Measurements from ENCODE around the gene CIB1. TPM values are rescaled to one million over a fixed set of nuclear protein-coding genes. Genes with fewer than 3 reads are reported as not detected.
A peak's percentile ranks its signal among the peaks of the same experiment; 100 is the strongest.

CIB1 gene
- total RNA-seq, 2 donors from 2014 or later, result 212 to 216 TPM

GRCh38 chr15:90234096-90234988 lies 601 bp upstream of the CIB1 start, which contains the start of gene GDPGP1:
Gene GDPGP1 (plus strand): TSS chr15:90234209. CDS start chr15:90240909, 6,700 bp downstream.
- peaks cover 15% of the 10 kb centered on the region for H3K4me1 ChIP-seq
- TF ChIP-seq, protein P1, sequence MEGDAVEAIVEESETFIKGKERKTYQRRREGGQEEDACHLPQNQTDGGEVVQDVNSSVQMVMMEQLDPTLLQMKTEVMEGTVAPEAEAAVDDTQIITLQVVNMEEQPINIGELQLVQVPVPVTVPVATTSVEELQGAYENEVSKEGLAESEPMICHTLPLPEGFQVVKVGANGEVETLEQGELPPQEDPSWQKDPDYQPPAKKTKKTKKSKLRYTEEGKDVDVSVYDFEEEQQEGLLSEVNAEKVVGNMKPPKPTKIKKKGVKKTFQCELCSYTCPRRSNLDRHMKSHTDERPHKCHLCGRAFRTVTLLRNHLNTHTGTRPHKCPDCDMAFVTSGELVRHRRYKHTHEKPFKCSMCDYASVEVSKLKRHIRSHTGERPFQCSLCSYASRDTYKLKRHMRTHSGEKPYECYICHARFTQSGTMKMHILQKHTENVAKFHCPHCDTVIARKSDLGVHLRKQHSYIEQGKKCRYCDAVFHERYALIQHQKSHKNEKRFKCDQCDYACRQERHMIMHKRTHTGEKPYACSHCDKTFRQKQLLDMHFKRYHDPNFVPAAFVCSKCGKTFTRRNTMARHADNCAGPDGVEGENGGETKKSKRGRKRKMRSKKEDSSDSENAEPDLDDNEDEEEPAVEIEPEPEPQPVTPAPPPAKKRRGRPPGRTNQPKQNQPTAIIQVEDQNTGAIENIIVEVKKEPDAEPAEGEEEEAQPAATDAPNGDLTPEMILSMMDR (IDR thresholded peaks at IDR 0.05), result no peak
- DNase-seq, result no peak
- no peaks in the 10 kb centered on the region for H3K36me3 ChIP-seq
- intact Hi-C loops (cut with DNase I), result no loop called here
- peak within 1 kb of the TSS; percentile 97 to 98 for H3K9ac ChIP-seq (ENCODE audit: low read depth in 2 of 2, low read length in 2 of 2)
- peak within 1 kb of the TSS; percentile 84 for H3K4me3 ChIP-seq
- H3K9me3 ChIP-seq, result no peaks in the 10 kb centered on the region
- H3K27me3 ChIP-seq, result no peaks in the 10 kb centered on the region
- peak within 1 kb of the TSS; percentile 99 for H3K27ac ChIP-seq

GRCh38 chr15:90232941-90233386 lies 777 bp downstream of the CIB1 start:
- no peak for DNase-seq
- Histone ChIP-seq H3K4me3 (peak overlapping the region; percentile 84), H3K27ac (peak overlapping the region; percentile 99), H3K27me3 (no peaks in the 10 kb centered on the region), H3K9ac (ENCODE audit: low read depth in 2 of 2, low read length in 2 of 2) (peak overlapping the region; percentile 97 to 98), H3K36me3 (peaks cover 11% of the 10 kb centered on the region), H3K4me1 (peaks cover 15% of the 10 kb centered on the region), H3K9me3 (no peaks in the 10 kb centered on the region)
- intact Hi-C loops (cut with DNase I), result no loop called here
- TF ChIP-seq, protein P1 (IDR thresholded peaks at IDR 0.05), result no peak

DNA sequence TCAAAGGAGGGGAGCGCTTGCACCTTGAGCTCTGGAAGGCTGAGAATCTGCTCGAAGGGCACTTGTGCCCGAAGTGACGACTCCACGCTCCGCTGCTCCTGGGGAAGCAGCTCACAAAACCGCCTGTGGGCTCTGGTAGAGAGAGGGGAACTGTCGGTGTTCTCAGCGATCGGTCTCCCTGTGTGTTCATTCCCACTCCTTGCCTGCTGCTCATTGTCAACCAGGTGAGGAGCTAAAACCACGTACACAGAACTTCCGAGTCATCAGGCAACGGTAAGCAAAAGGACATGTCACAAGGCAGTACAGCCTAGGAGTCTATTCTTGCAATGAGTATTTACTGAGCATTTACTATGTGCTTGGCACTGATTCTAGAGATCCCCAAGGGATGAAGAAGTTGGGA lies 1.5 kb downstream of the CIB1 start:
- Histone ChIP-seq H3K4me1 (peaks cover 15% of the 10 kb centered on the region), H3K4me3 (peak overlapping the region; percentile 84)

DNA sequence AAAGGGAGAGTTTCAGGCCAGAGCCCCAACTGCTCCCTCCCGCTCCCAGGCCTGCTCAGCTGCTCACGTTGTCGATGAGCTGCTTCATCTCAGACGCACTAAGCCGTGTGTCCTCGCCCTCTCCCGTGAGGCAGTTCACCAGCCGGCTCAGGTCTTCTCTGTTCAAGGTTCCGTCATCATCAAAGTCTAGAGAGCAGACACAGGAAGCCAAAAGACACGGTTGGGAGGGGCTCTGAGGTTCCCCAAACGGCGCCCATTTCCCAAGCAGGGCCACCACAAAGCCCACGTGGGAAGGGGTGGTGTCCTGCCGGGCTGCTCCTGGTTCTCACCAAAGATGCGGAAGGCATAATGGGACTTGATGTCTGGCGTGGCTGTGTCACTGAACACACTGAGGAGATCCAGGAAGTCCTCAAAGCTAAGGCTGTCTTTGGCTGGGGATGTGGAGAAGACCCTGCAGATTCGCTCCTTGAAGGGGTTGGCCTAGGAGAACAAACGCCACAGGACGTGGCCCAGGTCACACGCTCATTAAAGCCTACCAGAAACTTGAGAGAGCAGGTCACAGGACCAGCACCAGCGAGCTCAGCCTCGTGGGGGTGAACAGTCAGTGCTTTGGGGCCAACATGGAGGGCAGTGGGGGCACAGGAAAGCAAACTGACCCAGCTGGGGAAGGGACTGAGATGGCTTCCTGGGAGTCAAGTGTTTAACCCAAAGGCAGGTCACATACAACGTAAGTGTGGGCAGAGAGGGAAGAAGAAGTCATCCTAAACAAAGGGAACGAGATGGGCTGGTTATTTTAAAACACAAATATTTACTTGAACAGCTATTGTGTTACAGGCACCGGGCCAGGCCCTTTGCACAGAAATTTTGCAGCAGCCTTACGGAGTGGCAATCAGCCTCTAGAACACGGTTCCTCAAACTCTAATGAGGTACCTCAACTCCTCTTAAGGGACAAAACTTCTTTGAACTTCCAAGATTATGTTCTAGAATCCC lies 2.4 kb downstream of the CIB1 start:
- peak overlapping the region; percentile 99 for H3K27ac ChIP-seq
- intact Hi-C loops (cut with DNase I), result no loop called here
- peak overlapping the region; percentile 38 to 97 for H3K9ac ChIP-seq (ENCODE audit: low read depth in 2 of 2, low read length in 2 of 2)

More for the DNA sequence above, 1.5 kb downstream of the CIB1 start:
- TF ChIP-seq, protein P1 (IDR thresholded peaks at IDR 0.05), result no peak
- Histone ChIP-seq H3K27ac (peak overlapping the region; percentile 99), H3K36me3 (peaks cover 16% of the 10 kb centered on the region), H3K9me3 (no peaks in the 10 kb centered on the region), H3K27me3 (no peaks in the 10 kb centered on the region), H3K9ac (ENCODE audit: low read depth in 2 of 2, low read length in 2 of 2) (peak overlapping the region; percentile 97 to 98)
- intact Hi-C loops (cut with DNase I), result no loop called here
- DNase-seq, result no peak

More for the DNA sequence above, 2.4 kb downstream of the CIB1 start:
- Histone ChIP-seq H3K4me1 (peaks cover 15% of the 10 kb centered on the region), H3K36me3 (peaks cover 16% of the 10 kb centered on the region), H3K4me3 (peak overlapping the region; percentile 84), H3K27me3 (no peaks in the 10 kb centered on the region), H3K9me3 (no peaks in the 10 kb centered on the region)
- no peak for DNase-seq
- TF ChIP-seq, protein P1 (IDR thresholded peaks at IDR 0.05), result no peak
